AG10803 (cell line): Measurements from ENCODE around the gene NDST3.

Experiments used
- DNase-seq: peaks from one replicate; pipeline ENCODE4 v3.0.0; 2010; ENCODE audit warnings: low read depth
- H3K4me3 ChIP-seq: 2 replicates; pipeline ENCODE4 v1.5.1; 2011; ENCODE audit warnings: mild to moderate bottlenecking, low read length, control low read depth
- TF ChIP-seq, protein P1 (sequence below): conservative IDR thresholded peaks from 2 replicates; pipeline ENCODE4 v1.5.1; 2011; ENCODE audit warnings: mild to moderate bottlenecking, low read length, control low read depth, inconsistent platforms

The NDST3 gene

DNA sequence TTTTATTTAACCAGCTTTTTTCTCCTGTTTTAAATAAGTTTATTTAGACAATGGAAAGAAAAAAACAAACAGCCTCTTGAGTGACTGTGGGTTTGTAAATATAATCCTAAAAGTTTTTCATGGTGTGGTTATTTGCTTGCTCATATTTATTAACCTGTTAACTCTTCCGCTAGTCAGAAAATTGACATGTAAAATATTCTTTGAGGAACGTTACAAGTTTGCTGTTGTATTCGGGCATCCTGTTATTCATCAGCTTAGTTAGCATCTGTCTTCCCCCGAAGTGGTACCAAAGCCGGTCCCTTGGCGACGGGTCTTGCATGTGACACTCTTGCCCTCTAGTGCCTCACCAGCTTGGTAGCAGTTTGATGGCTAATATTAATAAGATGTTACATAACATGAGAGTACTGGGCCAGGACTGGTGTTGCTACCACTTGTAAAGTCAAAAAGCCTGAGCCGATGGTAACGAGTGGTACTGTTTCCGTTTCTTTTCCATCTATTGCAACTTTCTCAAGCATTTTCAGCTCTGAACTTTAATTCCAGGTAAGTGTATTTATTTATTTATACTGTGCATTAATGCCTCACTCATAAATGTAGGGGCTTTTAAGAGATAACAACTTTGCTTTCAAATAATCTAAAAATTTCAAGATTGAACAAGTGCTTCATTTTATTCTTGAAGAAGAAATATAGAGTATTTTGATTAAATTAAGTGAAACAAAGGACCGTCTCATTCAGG, at the start of gene NDST3:
Gene NDST3, plus strand, starts transcription at position 434 of the 733 bp plus-strand sequence. CDS start 19,425 bp downstream, outside the sequence.
- peak; percentile 31 for DNase-seq
- TF ChIP-seq, protein P1, sequence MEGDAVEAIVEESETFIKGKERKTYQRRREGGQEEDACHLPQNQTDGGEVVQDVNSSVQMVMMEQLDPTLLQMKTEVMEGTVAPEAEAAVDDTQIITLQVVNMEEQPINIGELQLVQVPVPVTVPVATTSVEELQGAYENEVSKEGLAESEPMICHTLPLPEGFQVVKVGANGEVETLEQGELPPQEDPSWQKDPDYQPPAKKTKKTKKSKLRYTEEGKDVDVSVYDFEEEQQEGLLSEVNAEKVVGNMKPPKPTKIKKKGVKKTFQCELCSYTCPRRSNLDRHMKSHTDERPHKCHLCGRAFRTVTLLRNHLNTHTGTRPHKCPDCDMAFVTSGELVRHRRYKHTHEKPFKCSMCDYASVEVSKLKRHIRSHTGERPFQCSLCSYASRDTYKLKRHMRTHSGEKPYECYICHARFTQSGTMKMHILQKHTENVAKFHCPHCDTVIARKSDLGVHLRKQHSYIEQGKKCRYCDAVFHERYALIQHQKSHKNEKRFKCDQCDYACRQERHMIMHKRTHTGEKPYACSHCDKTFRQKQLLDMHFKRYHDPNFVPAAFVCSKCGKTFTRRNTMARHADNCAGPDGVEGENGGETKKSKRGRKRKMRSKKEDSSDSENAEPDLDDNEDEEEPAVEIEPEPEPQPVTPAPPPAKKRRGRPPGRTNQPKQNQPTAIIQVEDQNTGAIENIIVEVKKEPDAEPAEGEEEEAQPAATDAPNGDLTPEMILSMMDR: peak; percentile 27
- H3K4me3 ChIP-seq: peak within 1 kb of the TSS; percentile 44

DNA sequence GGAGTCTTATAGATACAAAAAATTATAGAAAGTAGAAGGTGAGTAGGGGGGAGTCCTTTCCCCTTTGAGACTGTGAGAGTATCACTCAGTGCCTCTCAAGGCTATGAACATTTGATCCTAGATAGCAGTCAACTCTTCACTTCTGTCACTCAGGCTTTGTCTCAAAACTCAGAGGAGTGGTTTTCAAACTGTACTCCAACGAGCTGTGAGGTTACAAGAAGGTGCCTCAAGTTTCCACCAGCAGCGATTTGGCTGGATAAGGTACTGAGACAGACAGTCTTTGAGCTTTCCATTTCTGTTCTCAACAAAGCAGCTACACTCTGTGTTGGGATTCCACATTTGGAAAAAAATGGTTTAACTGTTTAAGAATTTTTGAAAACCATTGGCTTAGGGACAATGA, 48.0 kb upstream of the NDST3 start:
- TF ChIP-seq, protein P1: no peak
- no peak for DNase-seq
- H3K4me3 ChIP-seq: no peak overlapping the region

DNA sequence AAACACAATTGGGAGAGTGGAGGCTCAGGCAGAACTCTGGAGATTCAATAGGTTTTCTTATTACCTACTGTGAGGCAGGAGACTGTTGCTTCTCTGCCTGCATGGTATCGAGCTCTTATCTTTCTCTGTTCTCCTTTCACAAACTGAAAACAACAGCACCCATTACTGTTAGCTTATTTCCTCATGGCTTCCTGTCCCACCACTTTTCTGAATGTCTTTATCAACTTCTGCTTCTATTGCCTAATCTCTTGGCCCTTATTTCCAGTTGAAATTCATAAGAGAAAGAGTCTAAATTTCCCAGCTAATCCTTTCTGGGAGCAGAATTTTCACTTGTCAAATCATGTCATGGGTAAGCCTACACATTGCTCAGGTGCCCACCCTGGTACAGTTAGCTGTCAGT, 46.8 kb upstream of the NDST3 start:
- H3K4me3 ChIP-seq: no peak overlapping the region
- DNase-seq: no peak
- TF ChIP-seq, protein P1: no peak

DNA sequence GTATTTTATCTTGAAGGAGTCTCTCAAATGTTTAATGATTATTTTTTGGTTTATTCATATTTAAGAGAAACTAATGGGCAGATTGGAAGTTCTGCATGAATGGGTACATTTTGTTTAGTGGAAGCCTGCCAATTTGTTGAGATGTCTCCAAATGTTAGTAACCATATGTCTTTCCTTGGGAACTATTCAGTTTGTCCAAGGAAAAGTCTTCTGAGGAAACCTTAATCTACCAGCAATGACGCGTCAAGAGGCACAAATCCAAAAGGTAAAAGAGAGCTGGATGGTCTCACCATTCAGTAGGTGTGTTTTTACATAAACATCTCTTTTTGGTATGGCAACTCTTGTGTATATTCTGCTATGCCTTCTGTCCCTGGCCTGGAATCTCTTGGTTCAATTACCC, 37.4 kb upstream of the NDST3 start:
- no peak for DNase-seq
- no peak overlapping the region for H3K4me3 ChIP-seq
- TF ChIP-seq, protein P1: no peak

DNA sequence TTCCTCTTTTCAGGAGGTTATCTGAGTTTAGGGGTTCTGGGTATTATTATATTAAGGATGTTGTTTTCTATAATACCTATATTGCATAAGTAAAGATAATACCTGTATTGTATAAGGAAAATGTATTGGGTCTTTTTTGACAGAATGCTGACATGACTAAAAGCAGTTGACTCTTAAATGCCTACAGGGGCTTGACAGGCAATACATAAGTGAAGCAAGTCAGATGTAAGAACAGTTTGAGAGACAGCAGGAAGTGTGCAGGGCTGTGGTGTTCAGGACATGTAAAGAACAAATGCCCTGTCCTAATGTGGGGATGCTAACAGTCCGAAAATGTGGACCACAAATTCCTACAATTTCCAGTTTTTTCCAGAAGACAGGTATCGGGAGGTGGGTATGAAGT, 30.2 kb upstream of the NDST3 start:
- no peak for DNase-seq
- TF ChIP-seq, protein P1: no peak
- H3K4me3 ChIP-seq: no peak overlapping the region

DNA sequence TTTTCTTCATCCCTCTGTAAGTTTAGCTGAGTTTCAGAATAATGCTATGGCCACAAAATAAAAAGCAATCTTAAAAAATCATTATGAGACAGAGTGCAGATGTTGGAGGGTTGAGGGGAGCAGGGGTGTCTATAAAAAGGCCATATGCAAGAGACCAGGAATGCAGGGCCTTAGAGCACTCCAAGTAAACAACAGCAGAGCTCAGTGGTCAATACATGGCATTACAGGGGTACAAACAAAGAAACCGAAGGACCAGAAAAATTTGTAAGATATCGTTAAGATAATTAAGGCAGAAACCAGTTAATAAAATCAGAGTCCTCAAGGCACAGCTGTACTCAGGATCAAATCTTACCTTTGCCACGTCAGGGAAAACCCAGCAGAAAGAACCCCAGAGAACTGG, 28.4 kb upstream of the NDST3 start:
- TF ChIP-seq, protein P1: no peak
- DNase-seq: no peak

DNA sequence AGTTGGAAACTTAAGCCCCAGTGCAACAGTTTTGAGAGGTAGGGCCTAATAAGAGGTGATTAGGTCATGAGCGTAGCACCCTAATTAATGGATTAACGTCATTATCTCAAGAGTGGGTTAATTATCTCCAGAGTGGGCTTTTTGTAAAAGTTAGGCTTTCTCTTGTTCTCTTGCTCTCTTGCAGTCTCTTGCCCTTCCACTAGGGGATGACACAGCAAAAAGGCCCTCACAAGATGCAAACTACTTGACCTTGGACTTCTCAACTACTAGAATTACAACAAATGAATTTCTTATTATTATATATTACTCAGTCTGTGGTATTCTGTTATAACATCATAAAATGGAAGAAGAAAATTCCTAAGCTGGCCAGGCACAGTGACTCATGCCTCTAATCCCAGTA, 22.1 kb upstream of the NDST3 start:
- TF ChIP-seq, protein P1: no peak
- no peak overlapping the region for H3K4me3 ChIP-seq
- DNase-seq: no peak

More for the DNA sequence above, 28.4 kb upstream of the NDST3 start:
- no peak overlapping the region for H3K4me3 ChIP-seq
